Lower lobe of right lung (tissue), 2 donors: Measurements from ENCODE around the gene OSR1. TPM values are rescaled to one million over a fixed set of nuclear protein-coding genes. Genes with fewer than 3 reads are reported as not detected.

Experiments used
- ATAC-seq, 2 donors: fragments of 200-7000 bp; cut with Tn5 transposase; one replicate each; pipeline ENCODE4 v1.9.1; 2020 to 2022; ENCODE audit warnings: mild to moderate bottlenecking in 2 of 2, moderate library complexity in 2 of 2
- DNase-seq: peaks from one replicate; pipeline ENCODE4 v3.0.0-alpha.2; 2020
- H3K27ac ChIP-seq: fragments of 200-600 bp; one replicate; pipeline ENCODE4 v1.8.0; 2022
- H3K27me3 ChIP-seq: fragments of 200-600 bp; one replicate; pipeline ENCODE4 v1.8.0; 2022; ENCODE audit warnings: low read depth
- H3K36me3 ChIP-seq: fragments of 200-600 bp; one replicate; pipeline ENCODE4 v1.8.0; 2022; ENCODE audit warnings: mild to moderate bottlenecking
- H3K4me1 ChIP-seq: fragments of 200-600 bp; one replicate; pipeline ENCODE4 v1.8.0; 2022
- H3K4me3 ChIP-seq: fragments of 200-600 bp; one replicate; pipeline ENCODE4 v1.8.0; 2022; ENCODE audit warnings: mild to moderate bottlenecking
- H3K9me3 ChIP-seq: fragments of 200-600 bp; one replicate; pipeline ENCODE4 v1.8.0; 2022
- CTCF ChIP-seq: fragments of 200-600 bp; IDR thresholded peaks from one replicate; pipeline ENCODE4 v1.8.0; 2022; ENCODE audit warnings: antibody characterized with exemption, mild to moderate bottlenecking
- intact Hi-C: fragments of 100-400 bp; cut with DNase I; formaldehyde crosslinking; loops from one replicate; pipeline ENCODE4 v1.11.0; 2022
- total RNA-seq: library from RNA; stranded (reverse); fragmentation: NEBNext Ultra II Directional; extraction: Animal tissue kit (Norgen Biotek cat#: 25700); gene quantifications from one replicate; pipeline ENCODE4 v1.2.1, GENCODE V29; 2021
- donor health status: DM: no; HTN: yes; CAD: no; lungs with severe emphysema.

OSR1 gene
- total RNA-seq, 1 donor from 2014 or later: 15.5 TPM

- Histone ChIP-seq H3K4me1 (peaks cover 7% of the 10 kb centered on the region), H3K36me3 (no peaks in the 10 kb centered on the region), H3K27ac (no peak overlapping the region), H3K27me3 (peaks cover 10% of the 10 kb centered on the region), H3K4me3 (no peak overlapping the region), H3K9me3 (no peaks in the 10 kb centered on the region)
- TF ChIP-seq CTCF: no peak
- ATAC-seq (no peak), DNase-seq (no peak)
- intact Hi-C loops: loop anchor here (10.0 kb wide), 1 partner anchor 623 kb away; no protein-coding TSS in a partner anchor
These were observed 8.9 kb upstream of the OSR1 start for GRCh38 chr2:19367326-19367725.

DNA sequence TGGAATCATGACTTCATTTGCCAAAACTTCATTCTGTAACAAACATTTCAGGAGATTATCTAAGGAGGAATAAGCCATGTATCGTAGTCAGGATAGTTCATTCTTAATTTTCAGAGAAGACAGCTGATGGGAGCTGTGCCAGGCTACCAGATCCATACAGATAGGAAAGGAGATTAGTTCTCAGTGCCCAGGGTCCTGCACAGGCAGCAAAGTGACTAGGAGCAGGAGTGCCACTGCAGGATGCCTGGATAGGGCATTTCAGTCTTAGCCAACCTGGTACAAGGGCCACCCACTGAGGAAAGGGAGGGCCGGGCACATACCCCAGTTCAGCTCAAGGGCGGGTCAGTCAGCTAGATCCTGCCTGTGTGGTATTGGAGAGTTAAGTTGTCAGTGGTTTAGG lies 6.7 kb upstream of the OSR1 start:
- Histone ChIP-seq H3K4me1 (peaks cover 7% of the 10 kb centered on the region), H3K9me3 (no peaks in the 10 kb centered on the region), H3K27ac (no peak overlapping the region), H3K36me3 (no peaks in the 10 kb centered on the region), H3K27me3 (peaks cover 22% of the 10 kb centered on the region), H3K4me3 (no peak overlapping the region)
- intact Hi-C loops: loop anchor here (10.0 kb wide), 1 partner anchor 620 kb away; no protein-coding TSS in a partner anchor
- ATAC-seq (no peak), DNase-seq (no peak)
- TF ChIP-seq CTCF: no peak

GRCh38 chr2:19364014-19364413 lies 5.6 kb upstream of the OSR1 start:
- Histone ChIP-seq H3K27me3 (peaks cover 33% of the 10 kb centered on the region), H3K9me3 (no peaks in the 10 kb centered on the region), H3K36me3 (no peaks in the 10 kb centered on the region), H3K4me3 (no peak overlapping the region), H3K4me1 (peaks cover 8% of the 10 kb centered on the region), H3K27ac (no peak overlapping the region)
- no peak for TF ChIP-seq CTCF
- no peak for ATAC-seq
- intact Hi-C loops: loop anchor here (10.0 kb wide), 1 partner anchor 619 kb away; no protein-coding TSS in a partner anchor
- DNase-seq: no peak

- Histone ChIP-seq H3K27ac (peak overlapping the region; percentile 53), H3K4me3 (peak overlapping the region; percentile 71), H3K4me1 (peaks cover 11% of the 10 kb centered on the region), H3K36me3 (no peaks in the 10 kb centered on the region), H3K9me3 (no peaks in the 10 kb centered on the region), H3K27me3 (peaks cover 35% of the 10 kb centered on the region)
- TF ChIP-seq CTCF: no peak
- intact Hi-C loops: loop anchor here (10.0 kb wide), 1 partner anchor 619 kb away; no protein-coding TSS in a partner anchor
- DNase-seq (no peak), ATAC-seq (no peak)
These were observed 5.0 kb upstream of the OSR1 start for GRCh38 chr2:19363474-19363778.

DNA sequence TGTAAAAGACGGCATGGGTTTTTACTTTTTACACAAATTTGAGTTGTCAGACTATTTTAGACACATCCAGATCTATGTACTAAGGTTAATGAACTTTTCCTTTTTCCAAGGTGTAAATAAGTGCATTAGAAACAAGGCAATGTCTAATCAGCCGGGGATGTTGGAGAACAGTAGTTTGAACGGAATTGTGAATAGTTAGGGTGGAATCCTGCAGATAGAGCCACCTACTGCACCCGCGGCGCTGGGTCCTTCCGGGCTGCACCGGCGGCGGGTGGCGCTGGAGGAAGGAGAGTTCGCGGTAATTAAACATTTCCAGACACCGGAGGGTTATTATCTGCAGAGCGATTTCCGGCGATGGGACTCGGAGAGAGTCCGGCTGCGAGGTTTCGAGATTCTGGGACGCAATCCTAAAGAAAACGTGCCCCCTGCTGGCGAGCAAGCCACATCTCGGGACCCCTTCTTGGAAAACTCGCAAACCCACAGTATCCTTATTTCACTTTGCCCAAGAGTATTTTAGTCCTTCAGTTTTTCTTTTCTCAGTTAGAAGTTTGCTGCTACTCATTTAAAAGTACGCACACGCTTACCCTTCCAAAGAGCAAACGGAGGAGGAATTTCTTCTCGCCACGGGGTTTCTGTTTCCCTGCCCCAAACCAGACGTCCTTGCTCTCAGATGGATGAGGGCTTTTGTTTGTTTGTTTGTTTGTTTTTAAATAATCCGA lies 4.5 kb upstream of the OSR1 start:
- peak; percentile 85 for TF ChIP-seq CTCF
- H3K4me3 ChIP-seq: peak overlapping the region; percentile 71
- peak overlapping the region; percentile 53 for H3K27ac ChIP-seq
- H3K27me3 ChIP-seq: peaks cover 38% of the 10 kb centered on the region
- ATAC-seq (peak; percentile 65 to 79), DNase-seq (peak; percentile 78)
- intact Hi-C loops: loop anchor here (10.0 kb wide), 1 partner anchor 618 kb away; no protein-coding TSS in a partner anchor
- H3K36me3 ChIP-seq: no peaks in the 10 kb centered on the region
- peaks cover 16% of the 10 kb centered on the region for H3K4me1 ChIP-seq
- no peaks in the 10 kb centered on the region for H3K9me3 ChIP-seq
